Natural killer cell (primary cell): ENCODE measurements around the gene POU3F1. TPM values are rescaled to one million over a fixed set of nuclear protein-coding genes. Genes with fewer than 3 reads are reported as not detected.

Experiments
- ATAC-seq, 3 donors: fragments of 150-1000 bp in 2 of 3; fragments of 200-7000 bp in 1 of 3; cut with Tn5 transposase; 1 replicate in 1 of 3; 2 replicates in 2 of 3; pipeline ENCODE4 v1.10.0; 2021; ENCODE audit warnings: mild to moderate bottlenecking in 2 of 3, moderate library complexity in 2 of 3
- DNase-seq, 2 donors: peaks; one replicate each; pipeline versions ENCODE4 v3.0.0 to v3.0.0-alpha.2; 2013 to 2021; ENCODE audit warnings: mixed read lengths in 1 of 2
- H3K27ac ChIP-seq: one replicate; pipeline ENCODE4 v1.5.1; 2013; ENCODE audit warnings: mild to moderate bottlenecking, low read length
- H3K27me3 ChIP-seq: one replicate; pipeline ENCODE4 v1.6.1; 2013; ENCODE audit warnings: low read length; ENCODE audit not compliant: control insufficient read depth, insufficient read depth
- H3K36me3 ChIP-seq: one replicate; pipeline ENCODE4 v1.6.1; 2013; ENCODE audit warnings: low read length; ENCODE audit not compliant: control insufficient read depth, insufficient read depth
- H3K4me1 ChIP-seq: one replicate; pipeline ENCODE4 v1.6.1; 2013; ENCODE audit warnings: low read length; ENCODE audit not compliant: control insufficient read depth, insufficient read depth
- H3K4me3 ChIP-seq: one replicate; pipeline ENCODE4 v1.5.1; 2013; ENCODE audit warnings: low read length
- H3K9me3 ChIP-seq: one replicate; pipeline ENCODE4 v1.6.1; 2013; ENCODE audit warnings: low read length; ENCODE audit not compliant: control insufficient read depth, insufficient read depth
- H3K27ac Mint-ChIP-seq, 2 donors: one replicate each; pipeline ENCODE4 v1.8.0; 2022; ENCODE audit warnings: mild to moderate bottlenecking in 2 of 2, mixed read lengths in 2 of 2, moderate library complexity in 1 of 2
- H3K27me3 Mint-ChIP-seq, 2 donors: one replicate each; pipeline ENCODE4 v1.8.0; 2022; ENCODE audit warnings: low read depth in 2 of 2, mixed read lengths in 2 of 2
- H3K36me3 Mint-ChIP-seq: one replicate; pipeline ENCODE4 v1.8.0; 2022; ENCODE audit warnings: mixed read lengths
- H3K4me1 Mint-ChIP-seq, 2 donors: one replicate each; pipeline ENCODE4 v1.8.0; 2022; ENCODE audit warnings: mixed read lengths in 2 of 2
- H3K4me3 Mint-ChIP-seq: one replicate; pipeline ENCODE4 v1.8.0; 2022; ENCODE audit warnings: mild to moderate bottlenecking, moderate library complexity, mixed read lengths
- H3K9me3 Mint-ChIP-seq, 2 donors: one replicate each; pipeline ENCODE4 v1.8.0; 2022; ENCODE audit warnings: mixed read lengths in 2 of 2
- WGBS: methylation state at CpG from one replicate; pipeline ENCODE4 v1.1.7; 2013; ENCODE audit warnings: missing lambda C conversion rate; ENCODE audit not compliant: insufficient coverage; 5-methylcytosine and 5-hydroxymethylcytosine counted together
- intact Hi-C: fragments of 100-400 bp; cut with micrococcal nuclease; formaldehyde crosslinking; loops from one replicate; pipeline ENCODE4 v1.14.2; 2022
- total RNA-seq, 4 donors: library from RNA; stranded (reverse); fragments of 120-200 nt in 1 of 4; gene quantifications; one replicate each; pipeline versions ENCODE4 v1.2.3 to v1.2.4, GENCODE V29; 2013 to 2022
- TF ChIP-seq, protein P1 (sequence below): fragments of 200-600 bp; IDR thresholded peaks from one replicate; pipeline ENCODE4 v1.8.0; 2022; ENCODE audit warnings: antibody characterized with exemption

Gene POU3F1
- total RNA-seq, 3 donors from 2014 or later (not counting 1 experiment from before 2014, with no cell fraction given): 0.12 to 0.15 TPM; not detected in 1

DNA sequence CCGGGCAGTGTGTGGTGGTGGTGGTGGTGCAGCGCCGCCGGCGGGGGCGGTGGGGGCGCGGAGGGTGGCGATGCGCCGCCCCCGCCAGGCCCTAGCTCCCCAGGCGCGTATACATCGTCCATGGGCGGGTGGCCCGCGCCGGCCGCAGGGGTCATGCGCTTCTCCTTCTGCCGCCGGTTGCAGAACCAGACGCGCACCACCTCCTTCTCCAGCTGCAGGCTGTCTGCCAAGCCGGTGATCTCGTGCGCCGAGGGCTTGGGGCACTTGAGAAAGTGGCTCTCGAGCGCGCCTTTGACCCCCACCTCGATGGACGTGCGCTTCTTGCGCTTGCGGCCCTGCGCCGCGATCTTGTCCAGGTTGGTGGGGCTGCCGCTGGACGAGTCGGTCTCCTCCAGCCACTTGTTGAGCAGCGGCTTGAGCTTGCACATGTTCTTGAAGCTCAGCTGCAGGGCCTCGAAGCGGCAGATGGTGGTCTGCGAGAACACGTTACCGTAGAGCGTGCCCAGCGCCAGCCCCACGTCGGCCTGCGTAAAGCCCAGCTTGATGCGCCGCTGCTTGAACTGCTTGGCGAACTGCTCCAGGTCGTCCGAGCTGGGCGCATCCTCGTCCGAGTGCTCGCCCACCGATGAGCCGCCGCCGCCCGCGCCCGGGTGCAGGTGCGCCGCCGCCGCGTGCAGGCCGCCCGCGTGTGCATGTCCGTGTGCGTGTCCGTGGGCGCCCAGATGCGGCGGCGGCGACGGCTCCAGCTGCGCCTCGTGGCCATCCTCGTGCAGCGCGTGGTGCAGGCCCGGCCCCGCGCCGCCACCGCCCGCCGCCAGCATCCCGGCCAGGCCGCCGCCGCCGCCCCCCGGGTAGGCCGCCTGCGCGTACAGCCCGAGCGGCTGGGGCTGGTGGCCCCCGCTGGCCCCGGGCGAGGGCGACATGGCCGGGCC, 926 bp downstream of the POU3F1 start:
- 5% methylated on average over 115 of the region's 115 CpGs for WGBS
- Mint-ChIP-seq H3K9me3 (no peaks in the 10 kb centered on the region), H3K4me3 (peak overlapping the region; percentile 53), H3K36me3 (no peaks in the 10 kb centered on the region), H3K27me3 (peaks cover 24 to 34% of the 10 kb centered on the region in 2 donors), H3K4me1 (peaks cover 9 to 22% of the 10 kb centered on the region in 2 donors), H3K27ac (no peak overlapping the region)
- no peaks in the 10 kb centered on the region for H3K36me3 ChIP-seq
- no peak for ATAC-seq
- no peak overlapping the region for H3K27ac ChIP-seq
- intact Hi-C loops: no loop called here
- no peaks in the 10 kb centered on the region for H3K9me3 ChIP-seq
- H3K4me1 ChIP-seq: peaks cover 22% of the 10 kb centered on the region
- peak overlapping the region; percentile 7 for H3K4me3 ChIP-seq
- TF ChIP-seq, protein P1, sequence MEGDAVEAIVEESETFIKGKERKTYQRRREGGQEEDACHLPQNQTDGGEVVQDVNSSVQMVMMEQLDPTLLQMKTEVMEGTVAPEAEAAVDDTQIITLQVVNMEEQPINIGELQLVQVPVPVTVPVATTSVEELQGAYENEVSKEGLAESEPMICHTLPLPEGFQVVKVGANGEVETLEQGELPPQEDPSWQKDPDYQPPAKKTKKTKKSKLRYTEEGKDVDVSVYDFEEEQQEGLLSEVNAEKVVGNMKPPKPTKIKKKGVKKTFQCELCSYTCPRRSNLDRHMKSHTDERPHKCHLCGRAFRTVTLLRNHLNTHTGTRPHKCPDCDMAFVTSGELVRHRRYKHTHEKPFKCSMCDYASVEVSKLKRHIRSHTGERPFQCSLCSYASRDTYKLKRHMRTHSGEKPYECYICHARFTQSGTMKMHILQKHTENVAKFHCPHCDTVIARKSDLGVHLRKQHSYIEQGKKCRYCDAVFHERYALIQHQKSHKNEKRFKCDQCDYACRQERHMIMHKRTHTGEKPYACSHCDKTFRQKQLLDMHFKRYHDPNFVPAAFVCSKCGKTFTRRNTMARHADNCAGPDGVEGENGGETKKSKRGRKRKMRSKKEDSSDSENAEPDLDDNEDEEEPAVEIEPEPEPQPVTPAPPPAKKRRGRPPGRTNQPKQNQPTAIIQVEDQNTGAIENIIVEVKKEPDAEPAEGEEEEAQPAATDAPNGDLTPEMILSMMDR: no peak
- peaks cover 35% of the 10 kb centered on the region for H3K27me3 ChIP-seq
- DNase-seq: peak in 1 of 2 donors; percentile 23

DNA sequence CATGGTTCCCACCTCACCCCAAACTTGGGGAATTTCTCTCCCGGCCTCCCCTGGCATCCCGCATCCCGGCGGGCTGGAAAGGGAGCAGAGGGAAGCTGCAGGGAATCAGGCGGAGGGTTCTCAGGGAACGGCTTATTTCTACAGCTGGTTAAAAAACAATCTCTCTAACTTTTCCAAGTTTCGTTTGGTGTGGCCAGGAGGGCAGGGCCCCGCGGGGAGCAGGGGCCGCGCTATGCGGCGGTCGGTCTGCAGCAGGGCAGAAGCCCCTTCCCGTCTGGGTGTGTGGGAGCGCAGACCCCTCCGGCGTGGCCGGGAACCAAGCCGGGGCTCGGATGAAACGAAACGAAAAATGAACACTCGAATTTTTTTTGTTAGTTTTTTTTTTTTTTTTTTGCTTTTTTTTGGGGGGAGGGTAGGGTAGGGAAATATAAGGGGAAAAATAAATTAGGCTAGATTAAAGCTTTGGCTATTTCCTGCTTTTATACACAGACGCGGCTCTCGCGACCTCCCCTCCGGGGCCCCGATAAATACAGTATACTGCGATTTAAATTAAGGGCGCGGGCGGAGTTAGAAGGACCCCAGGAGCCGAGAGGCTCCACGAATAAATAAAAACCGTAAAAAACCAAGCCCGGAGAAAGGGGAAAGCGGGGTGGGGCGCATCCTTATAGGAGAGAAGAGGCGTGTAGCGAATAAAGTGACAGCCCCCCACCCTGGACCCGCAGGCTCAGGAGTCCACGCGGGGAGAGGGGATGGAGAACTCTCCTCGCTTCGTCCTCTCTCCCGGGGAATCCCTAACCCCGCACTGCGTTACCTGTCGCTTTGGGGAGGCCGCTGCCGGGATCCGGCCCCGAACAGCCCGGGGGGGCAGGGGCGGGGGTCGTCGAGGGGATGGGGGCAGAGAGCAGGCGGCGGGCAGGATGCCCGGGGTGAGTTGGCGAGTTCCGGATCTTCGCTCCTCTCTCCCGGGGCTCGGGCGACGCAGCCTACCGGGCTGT, 2.1 kb downstream of the POU3F1 start:
- TF ChIP-seq, protein P1: no peak
- peaks cover 24 to 44% of the 10 kb centered on the region in 2 donors for H3K27me3 Mint-ChIP-seq
- peaks cover 9 to 22% of the 10 kb centered on the region in 2 donors for H3K4me1 Mint-ChIP-seq
- H3K4me3 Mint-ChIP-seq: peak overlapping the region; percentile 81
- 4% methylated on average over 70 of the region's 70 CpGs for WGBS
- H3K9me3 Mint-ChIP-seq: no peaks in the 10 kb centered on the region
- ATAC-seq: no peak
- no peaks in the 10 kb centered on the region for H3K36me3 Mint-ChIP-seq
- DNase-seq: no peak
- peaks cover 35% of the 10 kb centered on the region for H3K27me3 ChIP-seq
- intact Hi-C loops: no loop called here
- no peaks in the 10 kb centered on the region for H3K9me3 ChIP-seq
- no peak overlapping the region for H3K27ac ChIP-seq
- no peak overlapping the region for H3K27ac Mint-ChIP-seq
- no peak overlapping the region for H3K4me3 ChIP-seq
- H3K4me1 ChIP-seq: peaks cover 22% of the 10 kb centered on the region
- H3K36me3 ChIP-seq: no peaks in the 10 kb centered on the region

DNA sequence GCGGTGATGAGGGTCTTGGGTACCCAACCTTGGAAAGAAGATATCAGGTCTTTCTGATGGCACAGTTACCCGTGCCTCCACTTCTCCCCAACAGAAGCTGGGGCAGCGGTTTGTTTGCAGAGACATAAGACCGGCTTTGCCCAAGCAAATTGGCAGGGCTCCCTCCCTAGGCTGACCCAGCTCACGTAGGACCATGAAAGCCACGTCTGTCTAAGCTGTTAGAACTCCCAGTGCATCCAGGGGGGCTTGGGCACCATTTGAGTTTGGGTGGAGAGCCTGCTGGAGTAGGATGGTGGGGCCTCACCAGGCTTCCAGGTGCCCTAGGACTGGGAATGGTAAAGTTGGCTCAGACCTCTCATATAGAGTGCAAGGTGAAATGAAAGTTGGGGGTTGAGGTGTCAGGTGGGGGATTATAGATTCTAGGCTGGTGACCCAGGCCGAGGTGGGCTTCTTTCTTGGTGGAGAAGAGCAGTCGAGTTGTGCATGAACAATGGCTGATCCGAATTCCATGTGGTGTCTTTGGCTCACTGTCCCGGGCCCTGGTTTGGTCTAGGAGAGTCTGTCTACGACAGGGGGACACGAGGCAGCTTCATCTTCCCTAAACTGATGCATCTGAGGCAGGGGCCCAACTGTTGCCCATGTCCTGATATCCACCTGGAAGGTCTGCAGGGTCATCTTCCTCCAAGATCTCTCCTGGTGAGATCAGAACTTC, 3.4 kb downstream of the POU3F1 start:
- no peak overlapping the region for H3K4me3 ChIP-seq
- 83% methylated on average over 12 of the region's 12 CpGs for WGBS
- Mint-ChIP-seq H3K4me3 (peak overlapping the region; percentile 13), H3K4me1 (peaks cover 9 to 22% of the 10 kb centered on the region in 2 donors), H3K9me3 (no peaks in the 10 kb centered on the region), H3K36me3 (no peaks in the 10 kb centered on the region), H3K27me3 (peaks cover 24 to 48% of the 10 kb centered on the region in 2 donors), H3K27ac (no peak overlapping the region)
- H3K27me3 ChIP-seq: peaks cover 35% of the 10 kb centered on the region
- H3K4me1 ChIP-seq: peaks cover 22% of the 10 kb centered on the region
- ATAC-seq (no peak), DNase-seq (no peak)
- intact Hi-C loops: no loop called here
- TF ChIP-seq, protein P1: no peak
- H3K36me3 ChIP-seq: no peaks in the 10 kb centered on the region
- no peaks in the 10 kb centered on the region for H3K9me3 ChIP-seq
- H3K27ac ChIP-seq: no peak overlapping the region
